Thoracic aorta (tissue), 2 donors: ENCODE results near the gene CAMSAP2. TPM values are rescaled to one million over a fixed set of nuclear protein-coding genes. Genes with fewer than 3 reads are reported as not detected.
"Not testable (repeated sequence)": the region's sequence is repeated elsewhere in the genome, so short reads cannot be mapped to it uniquely, and the experiment has no call there.

Experiments
- ATAC-seq: fragments of 150-250 bp; one replicate; pipeline ENCODE4 v1.8.0; 2017; ENCODE audit warnings: low read depth; ENCODE audit not compliant: insufficient number of reproducible peaks, low FRiP score
- DNase-seq: peaks from one replicate; pipeline ENCODE4 v3.0.0-alpha.2; 2020; ENCODE audit warnings: low spot score
- H3K27ac ChIP-seq, 2 donors: fragments of 200-600 bp; sonication (generic); 1 replicate in 1 of 2; 2 replicates in 1 of 2; pipeline ENCODE4 v1.5.1; 2016; ENCODE audit warnings: mild to moderate bottlenecking in 2 of 2, moderate library complexity in 2 of 2
- H3K27me3 ChIP-seq: fragments of 200-600 bp; sonication (generic); replicated peaks from 2 replicates; pipeline ENCODE4 v1.6.0; 2016; ENCODE audit warnings: mild to moderate bottlenecking; ENCODE audit not compliant: insufficient read depth
- H3K36me3 ChIP-seq: fragments of 200-600 bp; sonication (generic); one replicate; pipeline ENCODE4 v1.5.1; 2016
- H3K4me1 ChIP-seq, 2 donors: fragments of 200-600 bp; sonication (generic); 1 replicate in 1 of 2; 2 replicates in 1 of 2; pipeline versions ENCODE4 v1.5.1 to v1.6.0; 2016; ENCODE audit warnings: low read depth in 2 of 2, mild to moderate bottlenecking in 1 of 2; ENCODE audit not compliant: control insufficient read depth in 1 of 2
- H3K4me3 ChIP-seq: fragments of 200-600 bp; sonication (generic); 2 replicates; pipeline ENCODE4 v1.5.1; 2016; ENCODE audit warnings: mild to moderate bottlenecking
- H3K9me3 ChIP-seq: fragments of 200-600 bp; sonication (generic); 2 replicates; pipeline ENCODE4 v1.5.1; 2016
- total RNA-seq, 2 donors: library from RNA; depleted of rRNA; stranded (reverse); fragments of >200 nt; gene quantifications; one replicate each; pipeline versions ENCODE4 v1.1.0 to v1.2.3, GENCODE V29; 2016
- TF ChIP-seq, protein P1 (sequence below): fragments of 200-600 bp; sonication (generic); IDR thresholded peaks from one replicate; pipeline ENCODE4 v1.5.1; 2019; ENCODE audit warnings: antibody characterized with exemption

Gene CAMSAP2
- total RNA-seq, 2 donors from 2014 or later, result 46.4 to 60.7 TPM

DNA sequence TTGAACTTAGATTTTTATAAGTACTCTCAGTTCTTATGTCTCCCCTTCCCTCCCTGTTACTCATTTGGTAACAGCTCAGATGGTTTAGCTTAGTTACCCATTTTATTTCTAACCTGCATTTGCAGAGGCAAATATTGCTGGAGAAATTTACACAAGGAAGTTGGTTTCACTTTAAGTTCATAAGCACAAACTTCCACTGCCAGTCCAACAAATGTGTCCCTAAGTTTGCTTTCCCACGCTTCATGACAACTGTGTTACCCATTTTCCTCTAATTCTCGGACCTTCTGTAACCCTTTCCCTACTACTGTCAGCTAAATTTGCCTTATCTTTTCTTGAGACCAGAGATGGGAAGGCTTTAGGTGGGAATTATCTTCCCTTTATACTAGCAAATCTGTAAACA lies 70.2 kb downstream of the CAMSAP2 start:
- TF ChIP-seq, protein P1, sequence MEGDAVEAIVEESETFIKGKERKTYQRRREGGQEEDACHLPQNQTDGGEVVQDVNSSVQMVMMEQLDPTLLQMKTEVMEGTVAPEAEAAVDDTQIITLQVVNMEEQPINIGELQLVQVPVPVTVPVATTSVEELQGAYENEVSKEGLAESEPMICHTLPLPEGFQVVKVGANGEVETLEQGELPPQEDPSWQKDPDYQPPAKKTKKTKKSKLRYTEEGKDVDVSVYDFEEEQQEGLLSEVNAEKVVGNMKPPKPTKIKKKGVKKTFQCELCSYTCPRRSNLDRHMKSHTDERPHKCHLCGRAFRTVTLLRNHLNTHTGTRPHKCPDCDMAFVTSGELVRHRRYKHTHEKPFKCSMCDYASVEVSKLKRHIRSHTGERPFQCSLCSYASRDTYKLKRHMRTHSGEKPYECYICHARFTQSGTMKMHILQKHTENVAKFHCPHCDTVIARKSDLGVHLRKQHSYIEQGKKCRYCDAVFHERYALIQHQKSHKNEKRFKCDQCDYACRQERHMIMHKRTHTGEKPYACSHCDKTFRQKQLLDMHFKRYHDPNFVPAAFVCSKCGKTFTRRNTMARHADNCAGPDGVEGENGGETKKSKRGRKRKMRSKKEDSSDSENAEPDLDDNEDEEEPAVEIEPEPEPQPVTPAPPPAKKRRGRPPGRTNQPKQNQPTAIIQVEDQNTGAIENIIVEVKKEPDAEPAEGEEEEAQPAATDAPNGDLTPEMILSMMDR, result no peak
- ATAC-seq (no peak), DNase-seq (no peak)
- Histone ChIP-seq H3K36me3 (no peaks in the 10 kb centered on the region), H3K27ac (no peak overlapping the region), H3K4me3 (no peak overlapping the region), H3K4me1 (peaks cover 0 to 6% of the 10 kb centered on the region in 2 donors), H3K27me3 (no peaks in the 10 kb centered on the region), H3K9me3 (no peaks in the 10 kb centered on the region)

DNA sequence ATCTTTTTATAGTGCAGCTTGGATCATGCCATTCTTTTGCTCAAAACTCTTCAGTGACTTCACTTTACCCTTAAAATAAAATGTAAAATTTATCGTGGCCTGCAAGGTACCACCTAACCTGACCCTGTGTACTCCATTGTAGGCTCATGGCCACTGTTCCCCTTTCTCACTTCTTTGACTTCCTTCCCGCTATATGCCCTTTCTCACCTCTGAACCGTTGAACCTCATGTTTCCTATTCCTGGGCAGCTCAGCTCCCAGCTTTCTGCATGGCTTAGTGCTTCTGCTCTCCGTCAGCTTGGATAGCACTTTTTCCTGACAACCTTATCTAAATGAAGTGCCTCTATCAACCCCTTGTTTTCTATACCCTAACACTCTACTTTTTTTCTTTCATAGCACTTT lies 73.0 kb downstream of the CAMSAP2 start:
- H3K27ac ChIP-seq, result no peak overlapping the region
- H3K4me3 ChIP-seq, result no peak overlapping the region
- H3K9me3 ChIP-seq, result no peaks in the 10 kb centered on the region
- DNase-seq (no peak), ATAC-seq (no peak)
- peaks cover 8% of the 10 kb centered on the region for H3K36me3 ChIP-seq
- no peaks in the 10 kb centered on the region for H3K27me3 ChIP-seq
- H3K4me1 ChIP-seq, result no peaks in the 10 kb centered on the region
- TF ChIP-seq, protein P1, result no peak

- not testable (repeated sequence) for H3K36me3 ChIP-seq, H3K9me3 ChIP-seq, H3K4me3 ChIP-seq, H3K27ac ChIP-seq, ATAC-seq, H3K4me1 ChIP-seq, DNase-seq, H3K27me3 ChIP-seq
Measured at GRCh38 chr1:200816624-200817224, 78.0 kb downstream of the CAMSAP2 start.

DNA sequence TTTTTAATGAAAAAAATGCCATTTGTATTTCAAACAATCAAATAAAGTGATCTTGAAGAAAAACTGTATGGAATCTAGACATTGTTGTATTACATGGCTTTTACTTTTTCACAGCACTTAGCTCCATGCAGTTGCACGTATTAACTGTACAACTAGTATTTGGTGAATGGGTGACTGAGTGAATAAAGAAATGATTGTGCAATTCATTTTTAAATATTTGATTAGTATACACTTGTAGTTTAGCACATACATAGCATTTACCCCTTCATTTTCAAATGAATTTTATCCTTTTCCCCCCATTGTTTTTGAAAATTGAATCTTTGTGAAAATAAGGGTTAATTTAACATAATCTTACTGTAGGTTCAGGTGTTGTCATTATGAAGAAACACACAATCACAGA lies 79.6 kb downstream of the CAMSAP2 start:
- H3K4me1 ChIP-seq, result no peaks in the 10 kb centered on the region
- peaks cover 8% of the 10 kb centered on the region for H3K36me3 ChIP-seq
- TF ChIP-seq, protein P1, result no peak
- H3K27ac ChIP-seq, result no peak overlapping the region
- no peaks in the 10 kb centered on the region for H3K27me3 ChIP-seq
- ATAC-seq, result no peak
- no peak for DNase-seq
- no peaks in the 10 kb centered on the region for H3K9me3 ChIP-seq
- no peak overlapping the region for H3K4me3 ChIP-seq

DNA sequence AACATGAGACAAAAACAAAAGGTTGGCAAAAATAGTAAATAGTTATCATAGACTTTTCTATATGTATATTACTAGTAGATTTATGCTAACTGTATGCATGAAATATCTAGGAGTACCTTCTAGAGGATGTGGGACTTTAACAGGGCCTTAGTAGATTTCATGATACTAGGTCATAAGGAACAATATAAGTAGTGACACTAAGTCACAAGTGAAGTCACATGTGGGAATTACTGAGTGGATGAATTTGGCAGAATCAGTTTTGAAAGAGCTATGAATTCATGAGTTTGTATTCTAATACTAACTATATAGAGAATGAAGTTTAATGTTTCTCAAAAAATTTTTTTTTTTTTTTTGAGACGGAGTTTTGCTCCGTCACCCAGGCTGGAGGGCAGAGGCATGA lies 81.0 kb downstream of the CAMSAP2 start:
- Histone ChIP-seq H3K27me3 (no peaks in the 10 kb centered on the region), H3K27ac (no peak overlapping the region), H3K9me3 (no peaks in the 10 kb centered on the region), H3K36me3 (peaks cover 8% of the 10 kb centered on the region), H3K4me3 (no peak overlapping the region), H3K4me1 (peaks cover 0 to 4% of the 10 kb centered on the region in 2 donors)
- TF ChIP-seq, protein P1, result no peak
- DNase-seq (no peak), ATAC-seq (no peak)

GRCh38 chr1:200831091-200831490 lies 92.4 kb downstream of the CAMSAP2 start:
- TF ChIP-seq, protein P1, result no peak
- ATAC-seq, result no peak
- no peak for DNase-seq
- Histone ChIP-seq H3K4me1 (peaks cover 8 to 16% of the 10 kb centered on the region in 2 donors), H3K27ac (no peak overlapping the region), H3K9me3 (no peaks in the 10 kb centered on the region), H3K4me3 (no peak overlapping the region), H3K27me3 (no peaks in the 10 kb centered on the region), H3K36me3 (no peaks in the 10 kb centered on the region)
